Tibial artery (tissue), 4 donors: ENCODE results near the gene SNRNP27.

Experiments used
- DNase-seq, 2 donors: peaks; one replicate each; pipeline ENCODE4 v3.0.0-alpha.2; 2019
- H3K27ac ChIP-seq, 2 donors: fragments of 200-600 bp; sonication (generic) in 1 of 2; 1 replicate in 1 of 2; 2 replicates in 1 of 2; pipeline ENCODE4 v1.5.1; 2018 to 2019; ENCODE audit warnings: mild to moderate bottlenecking in 1 of 2
- H3K27me3 ChIP-seq, 2 donors: fragments of 200-600 bp; sonication (generic) in 1 of 2; one replicate each; pipeline versions ENCODE4 v1.5.1 to v1.6.0; 2016 to 2019
- H3K36me3 ChIP-seq, 3 donors: fragments of 200-600 bp; sonication (generic) in 2 of 3; one replicate each; pipeline ENCODE4 v1.5.1; 2016 to 2019; ENCODE audit warnings: mild to moderate bottlenecking in 2 of 3
- H3K4me1 ChIP-seq, 4 donors: fragments of 200-600 bp; sonication (generic) in 2 of 4; 1 replicate in 3 of 4; 2 replicates in 1 of 4; pipeline ENCODE4 v1.5.1; 2016 to 2019
- H3K4me3 ChIP-seq, 2 donors: fragments of 200-600 bp; sonication (generic) in 1 of 2; 1 replicate in 1 of 2; 2 replicates in 1 of 2; pipeline ENCODE4 v1.5.1; 2018 to 2019; ENCODE audit warnings: mild to moderate bottlenecking in 2 of 2
- H3K9me3 ChIP-seq, 3 donors: fragments of 200-600 bp; sonication (generic) in 1 of 3; one replicate each; pipeline ENCODE4 v1.5.1; 2016 to 2019
- CTCF ChIP-seq, 2 experiments: fragments of 200-600 bp in 1 of 2; fragments of 450-650 bp in 1 of 2; IDR thresholded peaks; one replicate each; pipeline ENCODE4 v1.5.1; 2017 to 2019; ENCODE audit warnings: antibody characterized with exemption in 2 of 2, mild to moderate bottlenecking in 1 of 2, moderate library complexity in 1 of 2
- intact Hi-C: fragments of 100-400 bp; cut with DNase I; formaldehyde crosslinking; loops from one replicate; pipeline ENCODE4 v1.15.0; 2023; ENCODE audit warnings: low total_unique reads

The SNRNP27 gene

GRCh38 chr2:69952336-69953115 lies 58.8 kb downstream of the SNRNP27 start:
- no peaks in the 10 kb centered on the region for H3K36me3 ChIP-seq
- H3K27ac ChIP-seq: no peak overlapping the region
- no peaks in the 10 kb centered on the region for H3K9me3 ChIP-seq
- peaks cover 0 to 13% of the 10 kb centered on the region in 2 donors for H3K27me3 ChIP-seq
- peaks cover 0 to 5% (median 2%) of the 10 kb centered on the region in 4 donors for H3K4me1 ChIP-seq
- TF ChIP-seq CTCF (IDR thresholded peaks at IDR 0.05): no peak
- no peak overlapping the region for H3K4me3 ChIP-seq
- DNase-seq: no peak
- intact Hi-C loops: no loop called here

GRCh38 chr2:69954084-69954483 lies 60.3 kb downstream of the SNRNP27 start:
- H3K27ac ChIP-seq: no peak overlapping the region
- H3K9me3 ChIP-seq: no peaks in the 10 kb centered on the region
- H3K36me3 ChIP-seq: no peaks in the 10 kb centered on the region
- no peak for DNase-seq
- H3K4me1 ChIP-seq: no peaks in the 10 kb centered on the region
- H3K27me3 ChIP-seq: peaks cover 0 to 5% of the 10 kb centered on the region in 2 donors
- TF ChIP-seq CTCF (IDR thresholded peaks at IDR 0.05): no peak
- H3K4me3 ChIP-seq: no peak overlapping the region
- intact Hi-C loops: no loop called here
